Stimulated activated naive B cell treated with anti-CD40 and anti-IgM and Interleukin-4, amounts not matched to agents 10 μg/mL and 1 μg/mL and 100 μg/mL, for 72 hours (primary cell): ENCODE data around the gene CARD11.
"Not testable (repeated sequence)": the region's sequence is repeated elsewhere in the genome, so short reads cannot be mapped to it uniquely, and the experiment has no call there.

Experiments used
- ATAC-seq, 2 donors: fragments of 150-1000 bp; cut with Tn5 transposase; replicated peaks; 2 replicates each; pipeline ENCODE4 v1.10.0; 2021; ENCODE audit warnings: moderate library complexity in 1 of 2
- DNase-seq: peaks from one replicate; pipeline ENCODE4 v3.0.0; 2021
- H3K27ac Mint-ChIP-seq: one replicate; pipeline ENCODE4 v1.8.0; 2022; ENCODE audit warnings: mild to moderate bottlenecking, mixed read lengths
- H3K27me3 Mint-ChIP-seq, 2 donors: one replicate each; pipeline ENCODE4 v1.8.0; 2022; ENCODE audit warnings: mixed read lengths in 2 of 2
- H3K36me3 Mint-ChIP-seq, 2 donors: one replicate each; pipeline ENCODE4 v1.8.0; 2022; ENCODE audit warnings: mixed read lengths in 2 of 2, mild to moderate bottlenecking in 1 of 2
- H3K4me1 Mint-ChIP-seq, 2 donors: one replicate each; pipeline ENCODE4 v1.8.0; 2022; ENCODE audit warnings: mixed read lengths in 2 of 2, mild to moderate bottlenecking in 1 of 2
- H3K4me3 Mint-ChIP-seq, 2 donors: one replicate each; pipeline ENCODE4 v1.8.0; 2022; ENCODE audit warnings: mild to moderate bottlenecking in 2 of 2, mixed read lengths in 2 of 2, moderate library complexity in 1 of 2
- H3K9me3 Mint-ChIP-seq, 2 donors: one replicate each; pipeline ENCODE4 v1.8.0; 2022; ENCODE audit warnings: mixed read lengths in 2 of 2, mild to moderate bottlenecking in 1 of 2

CARD11 gene

DNA sequence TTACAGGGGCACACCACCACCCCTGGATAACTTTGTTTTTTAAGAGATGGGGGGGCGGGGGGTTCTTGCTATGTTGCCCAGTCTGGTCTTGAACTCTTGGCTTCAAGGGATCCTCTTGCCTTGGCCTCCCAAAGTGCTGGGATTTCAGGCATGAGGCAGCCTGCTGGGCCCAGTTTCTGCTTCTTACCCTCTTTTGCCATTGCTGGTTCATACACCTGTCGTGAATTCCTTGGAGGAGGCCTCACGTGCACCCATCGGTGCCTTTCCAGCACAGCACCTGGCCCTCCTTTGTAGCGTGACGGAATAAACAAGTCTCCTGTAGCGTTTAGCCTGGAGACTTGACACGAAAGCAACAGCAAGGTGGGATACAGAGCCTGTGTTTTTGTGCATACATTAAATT lies 75.5 kb downstream of the CARD11 start:
- Mint-ChIP-seq H3K4me1 (peaks cover 23 to 35% of the 10 kb centered on the region in 2 donors), H3K27ac (peak overlapping the region; percentile 28)

GRCh38 chr7:2967705-2968104 lies 76.0 kb downstream of the CARD11 start:
- no peak overlapping the region for H3K4me3 Mint-ChIP-seq
- H3K9me3 Mint-ChIP-seq = peaks cover 8 to 15% of the 10 kb centered on the region in 2 donors
- no peak overlapping the region for H3K27ac Mint-ChIP-seq
- H3K4me1 Mint-ChIP-seq = peaks cover 24 to 35% of the 10 kb centered on the region in 2 donors
- ATAC-seq (no peak), DNase-seq (no peak)
- no peaks in the 10 kb centered on the region for H3K27me3 Mint-ChIP-seq
- H3K36me3 Mint-ChIP-seq = peaks cover 44 to 54% of the 10 kb centered on the region in 2 donors

More for the DNA sequence above, 75.5 kb downstream of the CARD11 start:
- peaks cover 8 to 15% of the 10 kb centered on the region in 2 donors for H3K9me3 Mint-ChIP-seq
- H3K27me3 Mint-ChIP-seq = no peaks in the 10 kb centered on the region
- H3K36me3 Mint-ChIP-seq = peaks cover 41 to 52% of the 10 kb centered on the region in 2 donors
- H3K4me3 Mint-ChIP-seq = peak overlapping the region in 1 of 2 donors; percentile 8
- ATAC-seq (no peak), DNase-seq (no peak)

- ATAC-seq (no peak), DNase-seq (no peak)
- no peaks in the 10 kb centered on the region for H3K27me3 Mint-ChIP-seq
- H3K4me1 Mint-ChIP-seq = peaks cover 19 to 35% of the 10 kb centered on the region in 2 donors
- no peak overlapping the region for H3K4me3 Mint-ChIP-seq
- no peak overlapping the region for H3K27ac Mint-ChIP-seq
- H3K36me3 Mint-ChIP-seq = peaks cover 42 to 51% of the 10 kb centered on the region in 2 donors
- H3K9me3 Mint-ChIP-seq = peaks cover 8 to 15% of the 10 kb centered on the region in 2 donors
Observed at GRCh38 chr7:2967253-2967652, 76.4 kb downstream of the CARD11 start.

DNA sequence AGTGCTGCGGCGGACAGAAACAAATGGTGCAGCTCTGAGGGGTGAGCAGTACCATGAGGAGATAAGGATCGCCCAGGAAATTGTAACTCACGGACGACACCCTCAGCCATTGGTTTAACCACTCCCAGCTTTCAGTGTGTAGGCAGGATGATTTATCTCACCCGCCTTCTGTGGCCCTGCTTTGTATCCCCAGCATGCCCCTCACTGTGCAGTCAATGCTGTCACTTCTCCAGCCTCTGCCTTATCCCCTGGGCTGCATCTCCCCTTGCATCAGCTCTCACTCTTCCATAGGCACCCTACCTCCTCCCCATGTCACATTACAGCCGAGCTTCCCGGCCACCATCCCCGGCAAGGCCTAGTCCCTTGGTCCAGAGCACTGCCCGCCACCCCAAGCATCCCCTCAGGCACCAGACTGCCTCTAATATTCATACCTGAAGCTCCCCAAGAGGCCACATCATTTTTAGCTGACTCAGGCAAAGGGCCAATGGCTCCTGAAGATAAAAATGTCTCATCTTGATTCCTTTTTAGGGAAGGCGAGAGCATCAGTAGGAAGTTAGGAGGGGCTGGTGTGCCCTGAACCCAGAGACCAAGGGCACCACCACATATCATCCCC lies 77.1 kb downstream of the CARD11 start:
- H3K4me1 Mint-ChIP-seq = peaks cover 16 to 35% of the 10 kb centered on the region in 2 donors
- ATAC-seq = no peak
- DNase-seq = no peak
- no peak overlapping the region for H3K4me3 Mint-ChIP-seq
- H3K36me3 Mint-ChIP-seq = peaks cover 45 to 54% of the 10 kb centered on the region in 2 donors
- peaks cover 8 to 15% of the 10 kb centered on the region in 2 donors for H3K9me3 Mint-ChIP-seq
- H3K27me3 Mint-ChIP-seq = no peaks in the 10 kb centered on the region
- peak overlapping the region; percentile 43 for H3K27ac Mint-ChIP-seq

DNA sequence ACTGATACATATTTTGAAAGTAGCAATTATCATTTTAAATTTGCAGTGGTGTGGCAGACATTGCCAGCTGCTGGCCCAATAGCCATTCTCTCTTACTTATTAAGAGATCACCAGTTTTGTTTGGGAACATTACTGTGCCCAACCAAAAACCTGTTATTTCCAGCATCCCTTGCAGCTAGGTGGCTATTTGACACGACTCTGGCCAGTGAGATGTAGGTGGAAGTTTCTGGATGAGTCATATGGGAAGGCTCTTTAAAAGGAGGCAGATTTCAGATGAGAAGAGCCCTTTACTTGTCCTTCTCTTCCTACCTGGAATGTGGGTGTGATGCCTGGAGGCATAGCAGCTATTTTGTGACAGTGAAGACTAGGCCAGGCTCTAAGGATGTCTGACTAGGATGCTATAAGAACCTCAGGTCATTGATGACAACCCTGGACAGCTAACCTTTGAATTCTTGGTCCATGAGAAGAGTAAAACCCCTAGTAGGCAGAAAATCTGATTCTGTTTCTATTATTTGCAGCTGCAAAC lies 77.9 kb downstream of the CARD11 start:
- no peak for DNase-seq
- peak overlapping the region; percentile 22 for H3K27ac Mint-ChIP-seq
- no peak for ATAC-seq
- peaks cover 47 to 53% of the 10 kb centered on the region in 2 donors for H3K36me3 Mint-ChIP-seq
- H3K9me3 Mint-ChIP-seq = peaks cover 8 to 15% of the 10 kb centered on the region in 2 donors
- H3K27me3 Mint-ChIP-seq = no peaks in the 10 kb centered on the region
- peaks cover 16 to 33% of the 10 kb centered on the region in 2 donors for H3K4me1 Mint-ChIP-seq
- H3K4me3 Mint-ChIP-seq = no peak overlapping the region

DNA sequence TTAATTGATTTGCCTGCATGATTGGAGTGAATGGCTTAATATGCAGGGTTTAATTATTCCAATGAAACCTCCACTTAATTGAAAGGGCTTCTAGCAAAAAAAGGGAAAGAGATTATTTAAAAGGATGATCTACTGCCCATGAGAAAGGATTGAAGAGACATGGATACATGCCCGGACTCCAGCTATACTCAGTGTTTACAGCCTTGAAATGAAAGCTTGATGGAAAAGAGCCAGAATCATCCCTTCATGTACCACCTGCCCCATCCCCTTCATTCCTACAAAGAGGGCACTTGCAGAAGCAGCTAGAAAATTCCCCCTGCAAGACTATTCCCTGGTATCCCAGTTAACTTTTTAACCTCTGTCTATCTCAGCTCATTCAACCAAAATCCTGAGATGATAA lies 78.4 kb downstream of the CARD11 start:
- DNase-seq (no peak), ATAC-seq (no peak)
- Mint-ChIP-seq H3K4me1 (peaks cover 16 to 33% of the 10 kb centered on the region in 2 donors), H3K4me3 (no peak overlapping the region), H3K36me3 (peaks cover 47 to 56% of the 10 kb centered on the region in 2 donors), H3K27me3 (no peaks in the 10 kb centered on the region), H3K9me3 (peaks cover 8 to 15% of the 10 kb centered on the region in 2 donors), H3K27ac (no peak overlapping the region)

- Mint-ChIP-seq H3K4me1 (peaks cover 20 to 43% of the 10 kb centered on the region in 2 donors), H3K36me3 (peaks cover 51 to 62% of the 10 kb centered on the region in 2 donors), H3K9me3 (peaks cover 8 to 15% of the 10 kb centered on the region in 2 donors), H3K4me3 (no peak overlapping the region), H3K27me3 (no peaks in the 10 kb centered on the region), H3K27ac (peak overlapping the region; percentile 33)
- no peak for DNase-seq
- ATAC-seq = no peak
Observed at GRCh38 chr7:2964208-2964607, 79.5 kb downstream of the CARD11 start.

- Mint-ChIP-seq H3K27ac (peak overlapping the region; percentile 33), H3K9me3 (peaks cover 8 to 12% of the 10 kb centered on the region in 2 donors), H3K4me1 (peaks cover 24 to 57% of the 10 kb centered on the region in 2 donors), H3K27me3 (no peaks in the 10 kb centered on the region), H3K36me3 (peaks cover 63 to 76% of the 10 kb centered on the region in 2 donors), H3K4me3 (no peak overlapping the region)
- ATAC-seq = no peak
- DNase-seq = no peak
Observed at GRCh38 chr7:2962865-2963264, 80.8 kb downstream of the CARD11 start.

GRCh38 chr7:2959828-2960599 lies 83.7 kb downstream of the CARD11 start:
- Mint-ChIP-seq H3K4me3 (peak overlapping the region in 1 of 2 donors; percentile 69), H3K27ac (peak overlapping the region; percentile 93), H3K36me3 (peaks cover 40 to 73% of the 10 kb centered on the region in 2 donors), H3K27me3 (no peaks in the 10 kb centered on the region), H3K4me1 (peaks cover 29 to 84% of the 10 kb centered on the region in 2 donors), H3K9me3 (peaks cover 0 to 1% of the 10 kb centered on the region in 2 donors)
- ATAC-seq (no peak), DNase-seq (no peak)

- H3K27ac Mint-ChIP-seq = peak overlapping the region; percentile 92
- DNase-seq (no peak), ATAC-seq (no peak)
- peaks cover 31 to 85% of the 10 kb centered on the region in 2 donors for H3K4me1 Mint-ChIP-seq
- H3K36me3 Mint-ChIP-seq = peaks cover 42 to 75% of the 10 kb centered on the region in 2 donors
- peak overlapping the region in 1 of 2 donors; percentile 13 for H3K4me3 Mint-ChIP-seq
- H3K27me3 Mint-ChIP-seq = no peaks in the 10 kb centered on the region
- no peaks in the 10 kb centered on the region for H3K9me3 Mint-ChIP-seq
Observed at GRCh38 chr7:2959103-2959680, 84.5 kb downstream of the CARD11 start.

DNA sequence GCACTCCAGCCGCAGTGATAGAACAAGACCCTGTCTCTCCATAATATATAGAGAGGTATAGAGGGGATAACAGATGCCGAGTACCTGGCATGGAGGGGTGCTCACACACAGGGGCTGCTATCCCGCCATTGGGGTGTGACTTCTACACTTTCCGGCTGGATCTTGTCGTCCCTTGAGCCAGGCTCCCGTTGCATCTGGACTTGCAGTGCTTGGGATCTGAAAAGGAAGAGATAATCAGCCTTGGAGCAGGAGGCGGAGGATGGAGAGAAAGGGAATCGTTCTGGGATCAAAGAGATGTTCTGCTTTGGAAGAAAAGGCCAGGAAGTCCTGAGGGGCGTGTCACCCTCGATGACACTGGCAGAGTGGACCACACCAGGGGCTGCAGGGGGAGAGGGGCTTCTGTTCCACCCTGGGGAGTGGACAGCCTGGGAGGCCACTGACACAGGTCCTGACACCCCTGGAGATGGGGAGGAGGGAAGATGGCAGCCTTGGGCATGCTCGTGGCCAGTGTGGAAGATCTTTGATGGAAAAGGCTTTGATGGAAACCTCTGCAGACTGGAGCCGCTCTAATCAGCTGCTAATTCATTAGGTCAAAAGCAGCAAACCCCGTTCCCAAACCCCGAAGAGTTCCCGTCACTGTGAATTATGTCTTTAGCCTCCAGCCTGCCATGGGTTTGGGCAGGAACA lies 85.1 kb downstream of the CARD11 start:
- H3K36me3 Mint-ChIP-seq = peaks cover 46 to 77% of the 10 kb centered on the region in 2 donors
- H3K4me3 Mint-ChIP-seq = peak overlapping the region in 1 of 2 donors; percentile 13
- H3K27me3 Mint-ChIP-seq = no peaks in the 10 kb centered on the region
- no peak for DNase-seq
- H3K4me1 Mint-ChIP-seq = peaks cover 34 to 87% of the 10 kb centered on the region in 2 donors
- peak overlapping the region; percentile 92 for H3K27ac Mint-ChIP-seq
- no peak for ATAC-seq
- no peaks in the 10 kb centered on the region for H3K9me3 Mint-ChIP-seq

DNA sequence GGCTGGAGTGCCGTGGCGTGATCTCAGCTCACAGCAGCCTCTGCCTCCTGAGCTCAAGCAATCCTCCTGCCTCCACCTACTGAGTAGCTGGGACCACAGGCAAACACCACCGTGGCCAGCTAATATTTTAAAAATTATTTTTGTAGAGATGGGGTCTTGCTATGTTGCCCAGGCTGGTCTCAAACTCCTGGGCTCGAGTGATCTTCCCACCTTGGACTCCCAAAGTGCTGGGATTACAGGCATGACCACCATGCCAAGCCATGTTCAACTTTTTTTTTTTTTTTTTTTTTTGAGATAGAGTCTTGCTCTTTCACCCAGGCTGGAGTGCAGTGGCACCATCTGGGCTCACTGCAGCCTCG lies 86.3 kb downstream of the CARD11 start:
- H3K27ac Mint-ChIP-seq = peak overlapping the region; percentile 71
- ATAC-seq, H3K27me3 Mint-ChIP-seq, H3K4me3 Mint-ChIP-seq, DNase-seq, H3K9me3 Mint-ChIP-seq: not testable (repeated sequence)
- peaks cover 33 to 82% of the 10 kb centered on the region in 2 donors for H3K4me1 Mint-ChIP-seq
- peaks cover 47 to 80% of the 10 kb centered on the region in 2 donors for H3K36me3 Mint-ChIP-seq

- Mint-ChIP-seq H3K36me3 (peaks cover 47 to 80% of the 10 kb centered on the region in 2 donors), H3K27ac (peak overlapping the region; percentile 81), H3K4me1 (peaks cover 37 to 82% of the 10 kb centered on the region in 2 donors), H3K27me3 (no peaks in the 10 kb centered on the region), H3K4me3 (peak overlapping the region in 1 of 2 donors; percentile 13), H3K9me3 (peaks cover 0 to 2% of the 10 kb centered on the region in 2 donors)
- ATAC-seq (peak; percentile 84 to 86), DNase-seq (peak; percentile 28)
Observed at GRCh38 chr7:2956526-2957368, 86.9 kb downstream of the CARD11 start.
